GM10266 (cell line): ENCODE results near the gene TCF25.

Experiments
- DNase-seq: peaks from one replicate; pipeline ENCODE4 v3.0.0; 2012; ENCODE audit errors: extremely low spot score
- TF ChIP-seq, protein P1 (sequence below): IDR thresholded peaks from 2 replicates; pipeline ENCODE4 v1.5.1; 2012; ENCODE audit warnings: mild to moderate bottlenecking, low read depth; ENCODE audit not compliant: control insufficient read depth, insufficient read depth; ENCODE audit errors: missing control alignments

The TCF25 gene

DNA sequence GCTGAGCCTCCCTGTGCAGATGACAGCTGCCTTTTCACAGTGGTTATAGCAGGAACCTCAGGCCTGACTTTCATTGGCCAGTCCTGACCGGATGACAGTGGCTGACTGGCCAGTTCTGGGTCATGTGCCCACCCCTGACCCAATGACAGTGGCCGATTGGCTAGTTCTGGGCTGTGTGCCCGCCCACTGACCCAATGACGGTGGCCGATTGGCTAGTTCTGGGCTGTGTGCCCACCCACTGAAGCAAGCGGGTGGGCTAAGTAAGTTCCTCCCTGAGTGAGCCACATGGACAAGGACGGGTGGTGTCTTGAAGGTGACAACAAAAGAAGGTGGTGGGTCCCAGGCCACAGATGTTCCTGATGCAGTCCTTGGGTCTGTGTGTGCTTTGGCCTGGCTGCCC, 84.7 kb downstream of the TCF25 start:
- DNase-seq = no peak
- TF ChIP-seq, protein P1, sequence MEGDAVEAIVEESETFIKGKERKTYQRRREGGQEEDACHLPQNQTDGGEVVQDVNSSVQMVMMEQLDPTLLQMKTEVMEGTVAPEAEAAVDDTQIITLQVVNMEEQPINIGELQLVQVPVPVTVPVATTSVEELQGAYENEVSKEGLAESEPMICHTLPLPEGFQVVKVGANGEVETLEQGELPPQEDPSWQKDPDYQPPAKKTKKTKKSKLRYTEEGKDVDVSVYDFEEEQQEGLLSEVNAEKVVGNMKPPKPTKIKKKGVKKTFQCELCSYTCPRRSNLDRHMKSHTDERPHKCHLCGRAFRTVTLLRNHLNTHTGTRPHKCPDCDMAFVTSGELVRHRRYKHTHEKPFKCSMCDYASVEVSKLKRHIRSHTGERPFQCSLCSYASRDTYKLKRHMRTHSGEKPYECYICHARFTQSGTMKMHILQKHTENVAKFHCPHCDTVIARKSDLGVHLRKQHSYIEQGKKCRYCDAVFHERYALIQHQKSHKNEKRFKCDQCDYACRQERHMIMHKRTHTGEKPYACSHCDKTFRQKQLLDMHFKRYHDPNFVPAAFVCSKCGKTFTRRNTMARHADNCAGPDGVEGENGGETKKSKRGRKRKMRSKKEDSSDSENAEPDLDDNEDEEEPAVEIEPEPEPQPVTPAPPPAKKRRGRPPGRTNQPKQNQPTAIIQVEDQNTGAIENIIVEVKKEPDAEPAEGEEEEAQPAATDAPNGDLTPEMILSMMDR = no peak

DNA sequence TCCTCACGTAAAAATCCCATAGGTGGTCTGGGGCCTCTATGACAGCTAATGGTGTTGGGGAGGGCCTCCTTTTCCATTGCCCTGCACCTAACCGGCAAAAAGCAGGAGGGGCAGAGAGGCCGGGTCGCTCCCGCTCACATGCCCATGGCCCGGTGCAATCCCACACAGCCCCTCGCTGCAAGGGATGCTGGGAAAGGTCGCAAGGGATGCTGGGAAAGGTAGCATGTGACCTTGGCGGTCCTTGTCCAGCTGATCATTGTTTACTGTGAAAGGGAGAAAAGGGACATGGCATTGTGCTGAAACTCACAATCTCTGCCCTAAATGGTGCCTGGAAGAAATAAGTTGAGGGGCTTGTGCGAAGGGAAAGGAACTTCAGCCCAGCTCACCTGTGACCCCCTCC, 85.2 kb downstream of the TCF25 start:
- DNase-seq = no peak
- TF ChIP-seq, protein P1 = no peak

DNA sequence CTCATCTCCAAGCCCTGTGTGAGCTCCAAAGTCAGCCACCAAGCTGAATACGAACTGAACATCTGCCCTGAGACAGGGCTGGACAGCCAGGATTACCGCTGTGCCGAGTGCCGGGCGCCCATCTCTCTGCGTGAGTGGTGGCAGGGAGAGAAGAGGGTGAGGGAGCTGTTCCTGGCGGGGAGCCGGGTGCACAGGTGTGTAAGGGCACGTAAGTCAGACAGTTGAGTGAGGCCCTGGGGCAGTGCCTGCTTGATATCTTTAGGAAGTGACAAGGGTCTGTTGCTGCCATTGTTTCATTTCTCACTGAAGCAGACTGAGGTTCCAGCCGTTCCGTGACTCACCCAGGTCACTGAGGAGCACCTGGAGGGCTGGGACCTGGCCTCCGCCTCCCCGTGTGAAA, 87.6 kb downstream of the TCF25 start:
- TF ChIP-seq, protein P1 = no peak
- no peak for DNase-seq
